NCI-H146 (cell line): ENCODE measurements around the gene ME3.
A peak's percentile ranks its signal among the peaks of the same experiment; 100 is the strongest.
"Not testable (repeated sequence)": the region's sequence is repeated elsewhere in the genome, so short reads cannot be mapped to it uniquely, and the experiment has no call there.

Source experiments
- DNase-seq: peaks from one replicate; lab custom pipeline; 2025; lab: John Stamatoyannopoulos, UW

ME3 gene

DNA sequence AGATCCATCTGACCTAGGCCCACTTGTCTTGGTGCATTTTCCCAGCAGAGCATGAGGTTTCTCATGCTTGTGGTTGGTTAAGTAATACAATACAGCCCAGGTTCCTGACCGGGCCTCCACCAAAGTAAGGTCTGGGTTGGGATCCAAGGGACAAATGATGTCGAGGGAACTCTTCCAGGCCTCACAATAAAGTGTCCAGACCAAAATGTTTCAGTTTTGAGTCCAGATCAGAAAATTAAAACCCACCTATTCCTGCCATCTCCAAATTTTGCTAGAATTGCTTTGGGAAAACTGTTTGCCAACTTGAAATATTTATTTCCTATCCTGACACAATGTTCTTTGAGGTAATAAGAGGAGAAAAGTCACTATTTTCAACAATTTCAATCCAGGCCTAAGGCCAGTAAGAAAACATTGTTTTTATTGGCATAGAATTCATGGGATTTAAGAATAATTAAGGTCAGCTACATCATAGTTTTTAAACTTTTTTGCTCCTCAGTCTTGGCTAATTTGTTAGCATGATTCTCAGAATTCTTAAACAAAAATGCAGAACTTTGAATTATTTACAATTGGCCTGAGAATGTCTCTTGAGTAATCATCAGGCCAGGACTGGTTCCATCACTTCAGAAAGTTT, 51.4 kb downstream of the ME3 start:
- no peak for DNase-seq

DNA sequence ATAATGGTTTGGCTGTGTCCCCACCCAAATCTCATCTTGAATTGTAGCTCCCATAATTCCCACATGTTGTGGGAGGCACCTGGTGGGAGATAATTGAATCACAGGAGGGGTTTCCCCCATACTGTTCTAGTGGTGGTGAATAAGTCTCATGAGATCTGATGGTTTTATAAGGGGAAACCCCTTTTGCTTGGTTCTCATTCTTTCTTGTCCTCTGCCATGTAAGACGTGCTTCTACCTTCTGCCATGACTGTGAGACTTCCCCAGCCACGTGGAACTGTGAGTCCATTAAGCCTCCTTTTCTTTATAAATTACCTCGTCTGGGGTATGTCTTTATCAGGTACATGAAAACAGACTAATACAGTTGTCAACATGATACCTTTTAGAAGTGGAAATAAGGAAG, 53.0 kb downstream of the ME3 start:
- not testable (repeated sequence) for DNase-seq

DNA sequence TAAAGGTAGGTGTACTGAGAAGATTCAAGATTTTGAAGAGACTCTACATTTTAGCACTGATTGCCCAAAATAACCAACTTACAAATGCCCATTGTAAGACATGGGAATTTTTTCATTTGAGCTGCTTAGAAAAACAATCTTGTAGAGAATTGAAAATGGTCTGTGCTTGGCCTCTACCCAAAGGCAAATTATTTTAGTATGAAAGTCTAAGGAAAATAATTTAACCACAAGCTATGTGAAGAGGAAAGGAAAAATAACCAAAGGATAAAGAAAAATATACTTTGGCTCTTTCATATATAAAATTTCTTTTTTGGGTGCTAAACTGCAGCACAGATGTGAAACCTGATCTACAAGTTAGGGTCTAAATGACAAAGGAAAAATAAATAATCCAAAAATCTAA, 54.9 kb downstream of the ME3 start:
- no peak for DNase-seq

DNA sequence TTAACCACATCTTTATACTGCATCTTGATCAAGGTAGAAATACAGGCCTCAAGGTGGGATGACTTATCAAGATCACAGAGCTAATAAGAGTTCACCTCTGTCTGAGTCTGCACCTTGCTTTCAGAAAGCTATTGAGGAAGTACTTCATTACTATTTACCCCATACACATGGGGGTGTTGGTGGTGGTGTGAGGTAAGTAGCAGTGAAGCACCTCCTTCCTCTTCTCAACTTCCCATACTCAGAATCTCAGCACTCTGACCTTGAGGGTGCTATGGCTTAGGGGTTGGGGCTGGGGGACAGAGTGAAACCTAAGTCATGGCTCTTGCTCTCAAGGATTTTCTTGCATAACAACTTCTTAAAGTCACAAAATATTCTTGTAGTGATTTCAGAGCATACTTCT, 56.9 kb downstream of the ME3 start:
- no peak for DNase-seq

DNA sequence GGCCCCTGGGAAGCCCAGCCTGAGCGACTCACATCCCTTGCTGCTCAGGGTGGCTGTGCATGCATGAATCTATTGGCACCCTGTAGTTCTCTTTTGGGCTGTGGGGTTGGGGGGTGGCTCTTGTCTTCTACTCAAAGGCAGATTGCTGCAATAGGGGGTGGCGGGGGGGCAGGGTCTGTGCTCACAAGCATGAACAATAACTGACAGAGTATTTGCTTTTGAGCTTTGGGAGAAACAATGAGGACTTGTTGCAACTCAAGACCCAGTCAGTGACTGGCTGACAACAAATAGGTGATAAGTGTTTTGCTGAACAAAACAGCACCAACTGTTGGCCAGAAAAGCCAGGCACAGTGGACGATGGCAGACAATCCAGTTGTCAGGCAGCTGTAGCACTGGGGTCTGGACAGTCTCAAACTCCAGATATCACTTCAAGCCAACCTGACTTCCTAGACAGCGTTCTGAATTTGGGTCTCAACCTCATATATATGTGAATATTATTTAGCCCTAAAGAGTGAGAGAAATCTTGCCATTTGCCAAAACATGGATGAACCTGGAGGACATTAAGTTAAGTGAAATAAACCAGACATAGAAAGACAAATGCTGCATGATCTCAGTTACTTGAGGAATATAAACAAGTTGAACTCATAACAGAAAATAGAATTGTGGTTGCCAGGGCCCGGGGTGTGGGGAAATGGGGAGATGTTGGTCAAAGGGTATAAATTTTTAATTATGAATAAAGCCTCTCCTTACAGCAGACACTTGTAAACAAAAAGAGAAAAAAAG, 61.7 kb downstream of the ME3 start:
- DNase-seq, result no peak

DNA sequence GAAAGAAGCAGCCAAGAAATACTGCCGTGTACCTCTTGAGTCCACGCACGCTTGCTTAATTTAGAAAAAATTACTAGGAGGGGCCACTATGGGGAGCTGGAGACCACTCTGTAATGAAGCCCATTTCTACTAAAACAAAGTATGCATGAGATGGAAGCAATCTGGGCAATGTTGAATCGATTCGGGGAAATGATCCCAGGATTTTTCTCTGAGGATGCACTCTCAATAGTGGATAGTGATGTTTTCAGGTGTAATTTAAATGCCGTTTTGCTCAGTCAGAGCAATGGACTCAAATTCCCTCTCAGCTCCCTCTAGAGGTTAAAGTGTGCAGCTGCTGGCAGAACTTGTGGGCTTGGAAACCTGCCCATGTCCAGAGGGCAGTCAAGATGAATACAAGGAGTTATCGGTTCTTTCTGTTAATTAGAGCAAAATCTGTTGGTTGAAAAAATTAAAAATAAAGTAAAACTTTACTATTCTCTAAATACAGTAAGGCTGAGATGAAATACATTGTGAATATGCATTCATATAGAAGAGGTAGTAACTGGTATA, 64.1 kb downstream of the ME3 start:
- DNase-seq, result peak; percentile 32

DNA sequence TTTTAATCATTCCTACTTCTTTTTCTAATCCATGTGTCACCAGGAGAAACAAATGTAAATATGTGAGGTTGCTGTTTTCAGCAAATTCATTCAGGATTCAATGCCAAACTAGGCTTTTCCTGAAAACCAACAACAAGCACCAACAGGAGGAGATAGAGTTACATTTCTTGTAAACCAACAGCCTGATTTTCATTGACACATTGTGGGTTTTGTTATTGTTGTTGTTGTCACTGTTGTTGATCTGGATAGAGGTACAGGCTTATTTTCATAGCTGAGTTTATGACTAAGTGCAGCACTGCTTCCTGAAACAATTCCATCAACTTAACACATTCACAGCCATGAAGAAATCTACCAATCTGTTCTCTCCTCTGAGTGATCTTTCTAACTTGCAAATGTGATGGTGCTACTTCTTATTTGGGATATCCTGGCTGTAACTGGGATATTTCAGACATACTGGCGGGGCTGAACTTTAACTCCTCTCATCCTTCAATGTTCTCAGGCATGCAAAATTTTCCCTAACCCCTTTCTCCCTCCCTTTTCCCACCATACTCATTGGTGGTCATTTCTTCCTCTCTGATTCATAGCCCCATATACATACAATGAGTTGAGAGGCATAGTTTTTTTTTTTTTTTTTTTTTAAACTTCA, 65.5 kb downstream of the ME3 start:
- DNase-seq, result no peak

DNA sequence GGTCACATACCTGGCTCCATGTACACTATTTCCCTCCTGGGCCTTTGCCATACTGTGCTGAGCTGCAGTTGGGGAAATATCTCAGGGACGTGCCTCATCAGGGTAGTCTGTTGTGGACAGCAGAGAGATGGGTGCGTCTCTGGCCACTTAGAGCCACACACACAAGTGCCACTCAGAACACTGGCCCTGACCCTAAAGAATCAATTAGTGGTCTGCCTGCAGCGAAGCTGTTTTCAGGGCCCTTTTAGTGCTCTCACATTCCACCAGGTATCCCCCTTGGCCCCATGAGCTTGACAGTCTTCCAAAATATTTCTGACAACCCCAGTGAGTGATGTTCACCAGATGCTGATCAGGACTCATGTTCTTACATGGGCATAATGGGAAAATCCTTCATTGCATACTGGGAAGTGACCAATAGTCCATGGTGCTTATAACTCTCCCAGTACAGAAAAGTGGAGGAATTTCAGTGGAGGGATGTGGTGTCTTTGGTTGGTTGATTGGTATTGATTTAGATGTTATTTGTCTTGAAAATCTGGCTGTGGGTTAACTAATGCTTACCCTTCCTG, 66.1 kb downstream of the ME3 start:
- no peak for DNase-seq

DNA sequence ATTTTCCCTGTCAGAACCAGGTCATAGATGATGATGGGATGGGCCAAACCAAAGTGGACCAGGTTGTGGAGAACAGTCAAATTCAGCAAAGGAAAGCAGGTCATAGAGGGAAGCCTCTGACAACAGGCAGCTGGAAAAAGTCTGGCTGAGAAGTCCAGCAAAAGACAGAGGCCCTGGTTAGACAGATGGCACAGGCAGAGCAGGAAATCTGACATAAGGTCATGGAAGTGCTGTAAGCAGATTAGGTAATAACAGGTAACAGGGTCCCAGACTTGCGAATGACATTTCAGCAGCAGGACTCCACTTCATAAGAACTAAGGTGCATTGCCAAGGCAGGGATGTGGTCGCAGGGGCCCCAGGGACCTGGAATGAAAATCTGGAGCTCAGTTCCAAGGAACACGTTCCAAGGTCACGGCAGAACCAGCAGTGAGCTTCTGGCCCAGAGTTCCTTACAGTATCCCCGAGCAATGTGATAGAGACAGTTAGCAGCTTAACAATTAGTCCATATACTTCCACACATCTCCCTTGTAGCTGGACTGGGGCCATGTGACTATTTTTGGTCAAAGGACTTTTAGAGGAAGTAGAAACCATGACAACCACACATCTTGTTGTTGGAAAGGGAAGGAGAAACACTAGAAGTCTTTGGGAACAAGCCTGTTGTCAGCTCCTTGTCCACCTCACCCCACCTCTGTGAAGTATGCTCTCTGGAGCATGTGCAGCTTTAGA, 75.4 kb downstream of the ME3 start:
- DNase-seq, result no peak

DNA sequence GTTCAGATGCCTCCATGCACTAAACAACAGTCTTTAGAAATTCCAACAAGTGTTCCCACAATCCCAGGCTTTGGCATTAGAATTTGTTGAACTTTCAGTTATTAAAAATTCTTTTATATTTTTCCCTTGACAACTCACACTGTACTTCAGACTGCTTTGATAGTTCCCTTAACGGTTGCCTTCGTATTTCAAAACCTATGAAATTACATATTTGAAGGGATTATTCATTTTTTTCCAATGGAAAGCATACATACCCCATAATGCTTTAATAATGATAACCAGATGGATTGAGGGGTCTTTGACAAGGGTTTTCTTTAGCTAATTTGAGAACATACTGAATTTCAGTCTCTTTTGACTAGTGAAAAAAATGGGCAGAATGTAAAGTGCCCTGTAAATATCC, 76.5 kb downstream of the ME3 start:
- no peak for DNase-seq

DNA sequence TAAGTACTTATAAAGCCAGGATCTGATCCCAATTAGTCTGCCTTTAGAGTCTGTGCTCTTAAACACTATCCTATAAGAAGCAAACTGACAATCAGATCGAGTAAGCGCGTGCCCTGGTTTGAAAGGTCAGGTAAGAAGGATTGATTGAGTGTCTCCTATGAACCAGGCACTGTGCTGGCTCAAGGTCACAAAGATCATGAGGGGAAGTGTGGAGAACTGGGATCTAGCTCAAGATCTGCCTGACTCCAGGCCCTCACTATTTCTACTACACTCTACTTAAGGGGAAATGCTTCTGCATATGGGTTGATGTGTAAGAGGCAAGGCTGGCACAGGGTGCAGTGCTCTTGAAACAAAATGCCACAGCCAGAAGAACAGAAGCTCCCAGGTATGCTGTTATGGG, 77.0 kb downstream of the ME3 start:
- DNase-seq, result no peak

DNA sequence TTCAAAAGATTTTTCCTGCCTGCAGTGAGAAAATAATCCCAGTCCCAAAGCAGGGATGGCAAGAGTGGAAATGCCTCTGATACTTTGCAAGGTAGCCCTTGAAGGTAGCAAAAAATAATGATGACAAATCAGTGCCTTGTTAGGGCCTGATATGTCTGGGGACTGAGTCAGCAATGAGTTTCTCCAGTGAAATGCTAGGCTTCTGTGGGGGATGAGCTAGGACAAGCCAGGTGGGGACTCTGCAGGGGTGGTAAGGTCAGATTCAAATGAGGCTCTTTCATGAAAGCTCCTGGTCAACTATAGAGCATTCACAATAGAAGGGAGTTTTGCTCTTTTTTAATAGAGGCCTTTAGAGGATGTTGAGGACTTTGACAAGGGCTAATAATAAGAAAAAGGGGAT, 77.7 kb downstream of the ME3 start:
- peak; percentile 37 for DNase-seq

DNA sequence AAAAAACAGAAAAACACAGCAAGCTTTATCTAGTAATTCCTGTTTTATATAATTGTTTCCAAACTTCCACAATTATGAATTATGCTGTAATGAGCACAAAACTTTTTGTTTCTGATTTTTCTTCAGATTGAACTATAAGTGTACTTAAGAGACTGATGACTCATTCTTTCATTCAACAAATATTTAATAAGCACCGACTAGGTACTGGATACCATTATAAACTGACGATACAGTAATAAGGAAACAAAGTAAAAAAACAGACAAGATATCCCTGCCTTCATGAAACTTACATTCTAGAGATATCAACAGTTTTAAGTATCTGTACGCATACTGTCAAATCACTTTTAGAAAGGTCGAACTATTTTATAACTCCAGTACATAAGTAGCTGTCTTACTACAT, 78.6 kb downstream of the ME3 start:
- no peak for DNase-seq

DNA sequence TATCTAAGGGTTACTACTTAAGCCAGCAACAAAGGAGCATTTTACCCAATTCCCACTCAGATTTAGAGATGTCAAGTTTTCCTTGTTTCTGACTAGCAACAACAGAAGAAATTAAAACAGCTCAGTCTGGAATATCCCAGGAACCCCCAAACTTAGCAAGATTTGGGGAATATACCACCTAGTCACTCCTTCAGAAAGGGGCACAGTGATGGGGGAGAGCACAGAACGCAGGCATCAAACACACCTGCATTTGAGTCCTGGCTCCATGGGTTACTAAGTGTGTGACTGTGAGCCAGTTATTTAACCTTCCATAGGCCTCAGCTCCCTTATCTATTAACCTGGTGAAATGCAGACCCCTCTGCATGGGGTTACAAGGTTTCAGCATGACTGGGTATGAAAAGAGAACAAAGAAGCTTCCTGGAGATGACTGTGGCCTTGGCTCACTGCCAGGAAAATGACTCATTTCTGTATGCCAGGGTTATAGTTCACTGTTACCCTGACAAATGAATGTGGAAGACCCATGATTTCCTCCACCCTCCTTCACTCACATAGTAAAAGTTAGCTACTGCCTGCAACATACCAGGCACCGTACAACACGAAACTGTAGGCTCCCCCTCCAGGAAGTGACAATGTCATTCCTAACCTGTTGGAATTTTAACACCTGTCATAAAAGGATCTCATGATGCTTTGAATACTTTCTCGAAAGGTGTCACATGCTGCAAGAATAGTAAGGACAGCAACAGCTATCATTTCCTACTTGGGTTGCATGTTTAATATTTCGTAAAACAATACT, 79.6 kb downstream of the ME3 start:
- DNase-seq, result peak; percentile 90

DNA sequence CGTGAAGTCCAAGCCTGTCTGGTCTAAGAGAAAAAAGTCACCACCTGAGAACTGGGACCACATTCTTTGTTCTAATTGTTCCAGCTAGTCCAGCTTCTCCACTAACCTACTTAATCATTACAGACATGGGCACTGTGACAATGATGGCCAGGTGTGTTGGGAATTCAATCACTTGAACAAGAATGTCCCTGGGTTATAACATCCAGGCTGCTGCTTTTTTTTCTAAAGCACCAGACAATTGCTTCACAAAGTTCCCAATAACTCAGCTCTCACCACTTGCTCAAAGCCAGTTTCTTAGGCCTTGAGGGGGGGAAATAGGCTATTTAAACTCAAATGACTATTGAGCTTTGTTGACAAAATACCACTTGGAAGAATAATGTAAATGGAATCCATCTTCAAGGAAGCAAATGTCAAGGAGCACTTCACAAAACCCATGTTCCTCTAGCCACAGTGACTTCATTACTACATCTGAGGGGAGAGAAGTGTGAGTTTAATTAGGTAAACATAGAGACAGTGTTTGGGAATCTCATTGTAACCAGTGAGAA, 80.3 kb downstream of the ME3 start:
- DNase-seq, result no peak

DNA sequence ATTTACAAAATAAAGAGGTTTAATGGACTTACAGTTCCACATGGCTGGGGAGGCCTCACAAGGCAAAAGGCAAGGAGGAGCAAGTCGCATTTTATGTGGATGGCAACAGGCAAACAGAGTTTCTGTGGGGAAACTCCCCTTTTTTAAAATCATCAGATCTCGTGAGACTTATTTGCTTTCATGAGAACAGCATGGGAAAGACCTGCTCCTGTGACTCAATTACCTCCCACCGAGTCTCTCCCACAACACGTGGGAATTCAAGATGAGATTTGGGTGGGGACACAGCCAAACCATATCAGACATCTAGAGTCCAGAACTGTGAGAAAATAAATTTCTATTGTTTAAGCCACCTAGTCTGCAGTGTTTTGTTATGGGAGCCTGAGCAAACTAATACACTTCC, 80.8 kb downstream of the ME3 start:
- DNase-seq, result no peak

DNA sequence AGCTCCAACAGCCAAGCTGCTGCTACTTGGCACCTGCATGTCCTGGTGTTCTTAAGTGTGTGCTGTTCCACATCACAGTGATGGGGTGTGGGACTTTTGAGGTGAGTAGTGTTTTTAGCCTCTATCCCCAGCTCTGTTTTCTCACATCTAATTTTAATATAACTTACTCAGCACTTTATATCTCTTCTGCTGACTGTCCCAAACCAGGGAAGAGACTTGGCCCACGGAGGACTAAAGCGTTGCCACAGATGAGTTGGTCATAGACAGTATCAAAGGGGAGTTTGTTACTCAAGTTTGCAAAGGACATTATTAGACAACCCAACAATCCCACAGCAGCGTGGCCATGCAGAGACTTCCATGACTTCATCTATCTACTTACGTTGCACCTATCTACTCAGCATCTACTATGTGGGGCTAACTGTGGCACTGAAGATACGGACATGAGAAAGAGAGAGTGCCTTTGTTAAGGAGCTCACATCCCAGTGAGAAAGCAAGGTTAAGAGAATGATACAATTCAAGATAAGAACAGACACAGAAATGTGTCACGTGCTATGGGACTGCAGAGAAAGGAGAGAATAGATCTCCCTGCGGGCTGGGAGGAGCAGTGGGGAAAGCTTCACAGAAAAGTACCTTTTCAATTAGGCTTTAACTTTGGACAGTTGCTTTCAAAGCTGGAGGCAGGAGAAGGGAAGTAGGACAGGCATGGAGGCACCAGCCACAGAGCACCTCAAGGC, 82.4 kb downstream of the ME3 start:
- DNase-seq, result no peak

DNA sequence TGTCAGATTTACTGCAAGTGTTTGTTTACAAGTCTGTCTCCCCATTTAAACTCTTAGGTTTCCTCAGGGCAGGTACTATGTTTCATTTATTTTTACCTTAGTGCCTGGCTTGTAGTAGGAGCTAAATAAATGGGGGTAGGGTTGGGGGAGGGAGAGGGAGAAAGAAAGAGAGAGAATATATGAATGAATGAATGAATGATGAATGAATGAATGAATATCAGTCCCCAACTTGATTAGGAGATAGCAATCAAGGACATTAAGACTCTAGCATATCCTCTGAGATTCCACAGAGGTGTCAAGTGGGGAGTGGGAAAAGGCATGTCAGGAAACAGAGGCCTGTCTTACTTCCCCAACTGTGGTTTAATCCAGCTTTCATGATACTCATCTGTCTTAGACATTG, 83.2 kb downstream of the ME3 start:
- no peak for DNase-seq

DNA sequence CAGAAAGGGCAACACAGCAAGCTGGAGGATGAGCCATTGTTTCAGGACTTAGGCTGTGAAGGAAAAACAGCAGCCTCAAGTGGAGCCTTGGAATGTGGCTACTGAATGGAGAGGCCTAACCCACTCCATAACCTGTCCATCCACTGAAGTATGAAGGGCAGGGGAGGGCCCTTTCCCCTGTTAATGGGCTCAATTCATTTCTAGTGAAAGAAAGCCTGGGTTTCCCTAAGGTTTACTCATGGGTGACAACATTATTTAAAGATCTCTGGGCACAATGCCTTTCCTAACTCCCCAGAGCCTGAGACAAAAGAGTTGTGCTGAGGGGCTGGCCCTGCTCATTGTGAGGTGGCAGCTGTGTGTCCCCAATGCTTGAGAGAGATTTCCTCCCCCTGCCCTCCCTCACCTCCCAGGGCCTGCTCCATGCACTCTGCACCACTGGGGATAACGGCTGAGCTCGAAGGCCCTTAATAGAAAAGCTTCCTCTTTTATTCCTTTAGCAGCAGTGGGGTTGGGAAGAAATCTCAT, 83.8 kb downstream of the ME3 start:
- DNase-seq, result peak; percentile 31
